HepG2 (cell line): ENCODE results near the gene SLC16A3. TPM values are rescaled to one million over a fixed set of nuclear protein-coding genes. Genes with fewer than 3 reads are reported as not detected.

ENCODE experiments used
- ARID5B ChIP-seq: IDR thresholded peaks from 2 replicates; pipeline ENCODE4 v1.4.0; 2020; ENCODE audit warnings: mild to moderate bottlenecking, missing genetic modification reagents
- CENPT ChIP-seq: sonication (generic); formaldehyde crosslinking; IDR thresholded peaks from 2 replicates; pipeline ENCODE4 v1.8.0; 2022; ENCODE audit warnings: low read depth, mild to moderate bottlenecking, moderate library complexity, missing genetic modification reagents
- GABPB1 ChIP-seq: IDR thresholded peaks from 2 replicates; pipeline ENCODE4 v1.6.1; 2016; ENCODE audit warnings: mild to moderate bottlenecking, missing genetic modification reagents, moderate library complexity, missing compliant biosample characterization
- HINFP ChIP-seq: sonication (generic); formaldehyde crosslinking; IDR thresholded peaks from 2 replicates; pipeline ENCODE4 v1.4.0; 2020; ENCODE audit warnings: low read depth, mild to moderate bottlenecking, missing genetic modification reagents
- HNRNPUL1 ChIP-seq: fragments of 200-400 bp; formaldehyde crosslinking; IDR thresholded peaks from 2 replicates; pipeline ENCODE4 v1.6.1; 2017; ENCODE audit warnings: low read depth, mild to moderate bottlenecking, low read length, moderate library complexity
- MTA1 ChIP-seq: sonication (generic); formaldehyde crosslinking; IDR thresholded peaks from 2 replicates; pipeline ENCODE4 v1.4.0; 2020; ENCODE audit warnings: missing genetic modification reagents, mild to moderate bottlenecking, borderline replicate concordance
- PHF21A ChIP-seq: sonication (generic); formaldehyde crosslinking; IDR thresholded peaks from 2 replicates; pipeline ENCODE4 v1.5.0; 2020; ENCODE audit warnings: mild to moderate bottlenecking, missing genetic modification reagents
- SYNCRIP ChIP-seq: fragments of 200-400 bp; formaldehyde crosslinking; IDR thresholded peaks from 2 replicates; pipeline ENCODE4 v1.6.1; 2018; ENCODE audit warnings: mild to moderate bottlenecking, low read depth, low read length; ENCODE audit not compliant: insufficient read depth
- TBL1XR1 ChIP-seq: fragments of 150-350 bp; IDR thresholded peaks from 2 replicates; pipeline ENCODE4 v1.6.1; 2014; ENCODE audit warnings: borderline replicate concordance, low read length; ENCODE audit not compliant: partially characterized antibody
- TCF12 ChIP-seq, 2 experiments: fragments of 450-650 bp in 1 of 2; sonication (generic) in 1 of 2; formaldehyde crosslinking in 1 of 2; IDR thresholded peaks; 2 replicates each; pipeline versions ENCODE4 v1.6.1 to v1.8.0; 2017 to 2022; ENCODE audit warnings: antibody characterized with exemption in 1 of 2, mild to moderate bottlenecking in 1 of 2, missing genetic modification reagents in 1 of 2, moderate library complexity in 1 of 2
- TRAFD1 ChIP-seq: sonication (generic); formaldehyde crosslinking; IDR thresholded peaks from 2 replicates; pipeline ENCODE4 v1.5.1; 2020; ENCODE audit warnings: missing genetic modification reagents, mild to moderate bottlenecking, borderline replicate concordance
- ZNF607 ChIP-seq: sonication (generic); formaldehyde crosslinking; IDR thresholded peaks from 2 replicates; pipeline ENCODE4 v1.5.1; 2020; ENCODE audit warnings: missing genetic modification reagents, mild to moderate bottlenecking, borderline replicate concordance
- ZNF614 ChIP-seq: IDR thresholded peaks from 2 replicates; pipeline ENCODE4 v1.6.1; 2018; ENCODE audit warnings: missing biosample characterization, missing genetic modification reagents, inconsistent platforms, borderline replicate concordance
- ZNF691 ChIP-seq: sonication (generic); formaldehyde crosslinking; IDR thresholded peaks from 2 replicates; pipeline ENCODE4 v1.4.0; 2020; ENCODE audit warnings: missing genetic modification reagents, low read depth, mild to moderate bottlenecking, borderline replicate concordance
- ZNF724P ChIP-seq: sonication (generic); formaldehyde crosslinking; IDR thresholded peaks from 2 replicates; pipeline ENCODE4 v1.8.0; 2022; ENCODE audit warnings: missing genetic modification reagents, borderline replicate concordance
- ZNF740 ChIP-seq: sonication (generic); formaldehyde crosslinking; IDR thresholded peaks from 2 replicates; pipeline ENCODE4 v1.4.0; 2020; ENCODE audit warnings: missing genetic modification reagents
- ZNF768 ChIP-seq: sonication (generic); formaldehyde crosslinking; IDR thresholded peaks from 2 replicates; pipeline ENCODE4 v1.4.0; 2020; ENCODE audit warnings: missing genetic modification reagents
- polyA plus RNA-seq, 8 experiments: library from polyadenylated mRNA; depleted of rRNA in 3 of 8; stranded (reverse) in 7 of 8; unstranded in 1 of 8; fragments of >200 nt; fragmentation: Illumina TruSeq in 4 of 8; extraction: Trizol in 4 of 8; gene quantifications; 2 replicates each; pipeline versions ENCODE4 v1.2.1 to v1.2.3, GENCODE V29; 2011 to 2016; ENCODE audit warnings: low read depth in 4 of 8, missing spikeins in 1 of 8, mixed read lengths in 1 of 8; ENCODE audit not compliant: insufficient read depth in 1 of 8
- total RNA-seq, 5 experiments: library from RNA; depleted of rRNA; stranded (reverse); fragments of >200 nt; fragmentation: Illumina TruSeq; extraction: Trizol; gene quantifications; 2 replicates each; pipeline ENCODE4 v1.2.3, GENCODE V29; 2016; ENCODE audit warnings: low read depth in 1 of 5

Gene SLC16A3
- total and polyA plus RNA-seq, 2 of the 13 experiments (the other 11 are each of a cell fraction or from before 2014, with no cell fraction given) = 242 to 349 TPM

GRCh38 chr17:82273327-82274133, 44.7 kb downstream of the SLC16A3 start, which contains the start of gene CSNK1D (continued):
- TF ChIP-seq CENPT (CRISPR knock-in tag) (peak; percentile 14; the same call in 1 of the 2 replicates), PHF21A (CRISPR knock-in tag) (0 out of 2 replicates have a peak, but pooled peaks have one; percentile 39), MTA1 (peak; percentile 26; the same call in 1 of the 2 replicates), TRAFD1 (CRISPR knock-in tag) (no peak; the same call in 1 of the 2 replicates), ZNF691 (peak; percentile 95), ZNF607 (CRISPR knock-in tag) (peak; percentile 80), ZNF724P (CRISPR knock-in tag) (peak; percentile 44; the same call in 1 of the 2 replicates), HINFP (CRISPR knock-in tag) (peak; percentile 82), TBL1XR1 (no peak), SYNCRIP (no peak), TCF12 (IDR thresholded peaks at IDR 0.05) (no peak), TCF12 (CRISPR knock-in tag; IDR thresholded peaks at IDR 0.05) (peak; percentile 86; the same call in 1 of the 2 replicates), ZNF768 (CRISPR knock-in tag) (peak; percentile 52; the same call in 1 of the 2 replicates), ZNF614 (CRISPR knock-in tag) (peak; percentile 91), ARID5B (CRISPR knock-in tag) (peak; percentile 71), ZNF740 (CRISPR knock-in tag) (no peak), HNRNPUL1 (no peak), GABPB1 (CRISPR knock-in tag) (peak; percentile 94)
